ENCODE data around the gene BCAS3.
A peak's percentile ranks its signal among the peaks of the same experiment; 100 is the strongest.

The BCAS3 gene

DNA sequence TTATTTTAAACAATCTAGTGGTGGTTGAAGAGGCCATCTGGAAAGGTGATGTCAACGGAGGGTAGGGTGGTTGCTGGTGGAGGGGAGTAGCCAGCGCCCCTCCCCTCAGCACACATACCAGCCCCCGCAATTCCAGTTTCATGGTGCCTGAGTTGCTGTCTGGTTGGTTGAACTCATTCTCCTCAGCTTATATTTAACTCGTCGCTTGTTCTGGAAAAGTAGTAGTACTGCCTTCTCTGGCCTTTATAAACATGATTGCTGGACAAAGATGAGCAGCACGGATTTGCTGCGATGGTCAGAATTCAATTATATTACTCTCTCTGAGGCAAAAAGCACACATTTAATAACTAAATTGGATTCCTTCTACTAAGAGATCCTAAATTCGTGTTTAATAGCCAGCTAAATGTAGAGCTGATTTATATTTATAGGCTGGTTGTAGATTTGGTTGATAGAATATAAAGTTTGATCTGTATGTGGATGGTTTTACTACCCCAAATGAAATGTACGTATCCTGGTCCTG lies 484.0 kb downstream of the BCAS3 start:
- in situ Hi-C loops (cut with HindIII; ENCODE audit: low pct_ligation_motif_present, low sequenced_read_pairs): no loop called here
- H3K27ac ChIP-seq: no peak overlapping the region
- H3K27me3 ChIP-seq (replicated peaks): no peaks in the 10 kb centered on the region
- TF ChIP-seq, protein P1, sequence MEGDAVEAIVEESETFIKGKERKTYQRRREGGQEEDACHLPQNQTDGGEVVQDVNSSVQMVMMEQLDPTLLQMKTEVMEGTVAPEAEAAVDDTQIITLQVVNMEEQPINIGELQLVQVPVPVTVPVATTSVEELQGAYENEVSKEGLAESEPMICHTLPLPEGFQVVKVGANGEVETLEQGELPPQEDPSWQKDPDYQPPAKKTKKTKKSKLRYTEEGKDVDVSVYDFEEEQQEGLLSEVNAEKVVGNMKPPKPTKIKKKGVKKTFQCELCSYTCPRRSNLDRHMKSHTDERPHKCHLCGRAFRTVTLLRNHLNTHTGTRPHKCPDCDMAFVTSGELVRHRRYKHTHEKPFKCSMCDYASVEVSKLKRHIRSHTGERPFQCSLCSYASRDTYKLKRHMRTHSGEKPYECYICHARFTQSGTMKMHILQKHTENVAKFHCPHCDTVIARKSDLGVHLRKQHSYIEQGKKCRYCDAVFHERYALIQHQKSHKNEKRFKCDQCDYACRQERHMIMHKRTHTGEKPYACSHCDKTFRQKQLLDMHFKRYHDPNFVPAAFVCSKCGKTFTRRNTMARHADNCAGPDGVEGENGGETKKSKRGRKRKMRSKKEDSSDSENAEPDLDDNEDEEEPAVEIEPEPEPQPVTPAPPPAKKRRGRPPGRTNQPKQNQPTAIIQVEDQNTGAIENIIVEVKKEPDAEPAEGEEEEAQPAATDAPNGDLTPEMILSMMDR (IDR thresholded peaks at IDR 0.05; ENCODE audit: low read depth, low read length, missing control alignments): no peak
- no peaks in the 10 kb centered on the region for H3K36me3 ChIP-seq (replicated peaks)
- DNase-seq: no peak
- H3K4me3 ChIP-seq (ENCODE audit: low read depth, low read length): no peak overlapping the region

DNA sequence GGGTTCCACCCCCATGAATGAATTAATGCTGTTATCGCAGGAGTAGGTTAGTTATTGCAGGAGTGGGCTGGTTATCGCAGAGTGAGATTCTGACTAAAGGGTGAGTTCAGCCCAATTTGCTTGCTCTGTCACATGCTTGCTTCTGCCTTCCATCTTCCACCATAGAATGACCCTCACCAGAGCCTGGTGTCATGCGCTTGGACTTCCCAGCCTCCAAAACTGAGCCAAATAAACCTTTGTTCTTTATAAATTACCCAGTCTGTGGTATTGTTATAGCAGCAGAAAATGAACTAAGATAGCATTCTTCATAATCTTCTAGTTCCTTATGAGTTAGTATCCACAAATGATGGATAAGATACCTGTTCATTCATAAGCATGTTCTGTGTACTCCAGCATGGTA lies 486.9 kb downstream of the BCAS3 start:
- Histone ChIP-seq H3K27ac (no peak overlapping the region), H3K27me3 (replicated peaks) (no peaks in the 10 kb centered on the region), H3K36me3 (replicated peaks) (no peaks in the 10 kb centered on the region), H3K4me3 (ENCODE audit: low read depth, low read length) (no peak overlapping the region)
- in situ Hi-C loops (cut with HindIII; ENCODE audit: low pct_ligation_motif_present, low sequenced_read_pairs): no loop called here
- TF ChIP-seq, protein P1 (IDR thresholded peaks at IDR 0.05; ENCODE audit: low read depth, low read length, missing control alignments): no peak
- no peak for DNase-seq

DNA sequence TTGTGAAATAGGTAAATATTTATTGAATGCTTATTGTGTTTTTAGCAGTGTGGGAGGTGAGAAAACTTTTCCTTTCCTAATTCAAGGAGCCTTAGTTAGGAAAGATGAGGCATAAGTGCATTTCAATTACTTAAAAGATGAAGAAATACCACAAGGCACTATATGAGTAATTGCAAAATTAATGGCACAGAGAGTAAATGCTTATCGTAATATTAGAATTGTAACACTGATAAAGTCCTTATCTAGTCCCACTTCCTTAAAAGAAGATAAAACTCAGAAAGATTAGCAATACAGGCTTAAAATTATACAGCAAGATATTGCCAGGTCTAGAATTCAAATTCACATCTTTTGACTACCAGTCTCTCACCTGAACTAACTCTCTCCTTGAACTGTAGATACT lies 489.4 kb downstream of the BCAS3 start:
- in situ Hi-C loops (cut with HindIII; ENCODE audit: low pct_ligation_motif_present, low sequenced_read_pairs): no loop called here
- H3K4me3 ChIP-seq (ENCODE audit: low read depth, low read length): no peak overlapping the region
- no peaks in the 10 kb centered on the region for H3K36me3 ChIP-seq (replicated peaks)
- DNase-seq: no peak
- no peaks in the 10 kb centered on the region for H3K27me3 ChIP-seq (replicated peaks)
- TF ChIP-seq, protein P1 (IDR thresholded peaks at IDR 0.05; ENCODE audit: low read depth, low read length, missing control alignments): no peak
- H3K27ac ChIP-seq: no peak overlapping the region

DNA sequence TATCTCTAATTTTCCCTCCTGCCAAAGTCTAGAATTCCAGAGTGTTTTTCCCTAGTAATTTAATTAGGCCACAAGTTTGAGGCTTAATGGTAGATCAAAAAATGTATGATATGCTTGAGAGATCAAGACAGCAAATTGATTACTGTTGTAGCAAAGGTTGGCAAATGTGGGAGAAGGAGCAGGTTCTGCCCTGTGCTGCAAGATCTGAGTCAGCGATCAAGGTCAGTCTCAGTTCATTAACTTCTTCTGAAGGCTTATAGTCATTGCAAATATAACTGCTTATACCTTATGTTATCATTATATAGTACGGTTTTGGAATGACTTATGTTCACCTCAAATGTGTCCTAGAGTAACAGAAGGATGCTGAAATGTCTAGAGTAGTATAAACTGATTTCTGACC lies 490.9 kb downstream of the BCAS3 start:
- TF ChIP-seq, protein P1 (IDR thresholded peaks at IDR 0.05; ENCODE audit: low read depth, low read length, missing control alignments): no peak
- Histone ChIP-seq H3K27ac (no peak overlapping the region), H3K4me3 (ENCODE audit: low read depth, low read length) (no peak overlapping the region), H3K27me3 (replicated peaks) (no peaks in the 10 kb centered on the region), H3K36me3 (replicated peaks) (no peaks in the 10 kb centered on the region)
- in situ Hi-C loops (cut with HindIII; ENCODE audit: low pct_ligation_motif_present, low sequenced_read_pairs): no loop called here
- DNase-seq: peak; percentile 20

DNA sequence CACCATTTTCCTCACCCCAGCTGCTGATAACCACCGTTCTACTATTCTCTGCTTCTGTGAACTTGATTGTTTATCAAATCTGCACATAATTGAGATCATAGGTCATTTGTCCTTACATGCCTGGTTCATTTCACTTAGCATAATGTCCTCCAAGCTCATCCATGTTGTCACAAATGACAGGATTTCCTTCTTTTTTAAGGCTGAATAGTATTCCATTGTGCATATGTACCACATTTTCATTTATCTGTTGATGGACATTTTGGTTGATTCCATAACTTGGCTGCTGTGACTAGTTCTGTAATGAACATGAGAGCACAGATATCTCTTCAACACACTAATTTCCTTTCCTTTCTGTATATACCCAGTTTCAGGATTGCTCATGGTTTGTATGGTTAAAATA lies 496.7 kb downstream of the BCAS3 start:
- no peaks in the 10 kb centered on the region for H3K27me3 ChIP-seq (replicated peaks)
- H3K36me3 ChIP-seq (replicated peaks): no peaks in the 10 kb centered on the region
- no peak for DNase-seq
- in situ Hi-C loops (cut with HindIII; ENCODE audit: low pct_ligation_motif_present, low sequenced_read_pairs): no loop called here
- no peak overlapping the region for H3K4me3 ChIP-seq (ENCODE audit: low read depth, low read length)
- TF ChIP-seq, protein P1 (IDR thresholded peaks at IDR 0.05; ENCODE audit: low read depth, low read length, missing control alignments): no peak
- no peak overlapping the region for H3K27ac ChIP-seq

Data from brain microvascular endothelial cell (primary cell).